K562 (cell line): ENCODE measurements around the gene ACLY. TPM values are rescaled to one million over a fixed set of nuclear protein-coding genes. Genes with fewer than 3 reads are reported as not detected.

Experiments used
- ADNP ChIP-seq: fragments of 200-800 bp; sonication (Bioruptor generic); IDR thresholded peaks from 2 replicates; pipeline ENCODE4 v1.6.1; 2016; ENCODE audit warnings: missing genetic modification characterization, missing compliant biosample characterization
- BHLHE40 ChIP-seq: IDR thresholded peaks from 2 replicates; pipeline ENCODE4 v1.6.1; 2011; ENCODE audit warnings: low read length, improper control_type of control experiment
- GABPA ChIP-seq: fragments of 200-800 bp; sonication (Bioruptor generic); conservative IDR thresholded peaks from 2 replicates; pipeline ENCODE4 v1.6.1; 2016; ENCODE audit warnings: low read depth, missing genetic modification characterization, missing compliant biosample characterization
- HES1 ChIP-seq: fragments of 450-650 bp; IDR thresholded peaks from 2 replicates; pipeline ENCODE4 v1.6.1; 2016; ENCODE audit warnings: low read depth, mild to moderate bottlenecking, moderate library complexity
- MEIS2 ChIP-seq: fragments of 450-650 bp; IDR thresholded peaks from 2 replicates; pipeline ENCODE4 v1.6.1; 2014; ENCODE audit warnings: mild to moderate bottlenecking; ENCODE audit not compliant: partially characterized antibody
- NELFE ChIP-seq: IDR thresholded peaks from 2 replicates; pipeline ENCODE4 v1.6.1; 2011; ENCODE audit warnings: mild to moderate bottlenecking; ENCODE audit not compliant: insufficient read depth, insufficient read length
- NRF1 ChIP-seq, 2 experiments: fragments of 450-650 bp; IDR thresholded peaks in 1 of 2; conservative IDR thresholded peaks in 1 of 2; 2 replicates each; pipeline ENCODE4 v1.6.1; 2014; ENCODE audit warnings: mild to moderate bottlenecking in 2 of 2
- PCBP2 ChIP-seq: fragments of 200-400 bp; formaldehyde crosslinking; IDR thresholded peaks from 2 replicates; pipeline ENCODE4 v1.6.1; 2018; ENCODE audit warnings: low read length, low read depth, mild to moderate bottlenecking, moderate library complexity; ENCODE audit not compliant: poor library complexity, severe bottlenecking
- PHB2 ChIP-seq: fragments of 450-650 bp; IDR thresholded peaks from 2 replicates; pipeline ENCODE4 v1.6.1; 2017; ENCODE audit warnings: low read depth
- POLR2AphosphoS2 ChIP-seq: IDR thresholded peaks from 2 replicates; pipeline ENCODE4 v1.6.1; 2012; ENCODE audit warnings: low read length, improper control_type of control experiment
- POLR2G ChIP-seq: fragments of 200-400 bp; formaldehyde crosslinking; IDR thresholded peaks from 2 replicates; pipeline ENCODE4 v1.6.1; 2017; ENCODE audit warnings: low read depth, mild to moderate bottlenecking, antibody characterized with exemption, low read length, moderate library complexity
- SMARCE1 ChIP-seq: fragments of 450-650 bp; IDR thresholded peaks from 2 replicates; pipeline ENCODE4 v1.7.1; 2016; ENCODE audit warnings: mild to moderate bottlenecking
- STAT5B ChIP-seq: fragments of 250-450 bp; sonication (Bioruptor Pico); IDR thresholded peaks from 2 replicates; pipeline ENCODE4 v1.8.0; 2021; ENCODE audit warnings: mild to moderate bottlenecking, inconsistent platforms
- VEZF1 ChIP-seq: fragments of 200-800 bp; sonication (Bioruptor generic); IDR thresholded peaks from 2 replicates; pipeline ENCODE4 v1.6.1; 2017; ENCODE audit warnings: missing genetic modification characterization, missing compliant biosample characterization
- XRCC5 ChIP-seq: fragments of 200-400 bp; formaldehyde crosslinking; IDR thresholded peaks from 2 replicates; pipeline ENCODE4 v1.6.1; 2017; ENCODE audit warnings: low read depth, mild to moderate bottlenecking, low read length
- polyA plus RNA-seq, 8 experiments: library from polyadenylated mRNA; depleted of rRNA in 4 of 8; stranded (reverse) in 5 of 8; unstranded in 3 of 8; fragments of >200 nt; fragmentation: Nextera tagmentation in 2 of 8; fragmentation: Illumina TruSeq in 1 of 8; extraction: Ambion mirVana in 2 of 8; extraction: Trizol in 1 of 8; gene quantifications; 2 replicates each; pipeline versions ENCODE4 v1.2.1 to v1.2.3, GENCODE V29; 2011 to 2014; ENCODE audit warnings: inconsistent platforms in 1 of 8, missing spikeins in 1 of 8
- total RNA-seq, 7 experiments: library from RNA; depleted of rRNA in 6 of 7; stranded (reverse); fragments of >200 nt in 6 of 7; fragmentation: Illumina TruSeq in 2 of 7; extraction: Trizol in 2 of 7; gene quantifications; 2 replicates each; pipeline versions ENCODE4 v1.2.1 to v1.2.3, GENCODE V29; 2011 to 2021; ENCODE audit warnings: low replicate concordance in 1 of 7
- TF ChIP-seq, protein P1 (sequence below): fragments of 250-450 bp; sonication (Bioruptor Pico); IDR thresholded peaks from 2 replicates; pipeline ENCODE4 v1.6.1; 2021; ENCODE audit warnings: mild to moderate bottlenecking
- TF ChIP-seq, protein P2 (sequence below): fragments of 450-650 bp; formaldehyde crosslinking; IDR thresholded peaks from 2 replicates; pipeline ENCODE4 v1.4.0; 2022; ENCODE audit warnings: missing genetic modification characterization
- TF ChIP-seq, protein P3 (sequence below): fragments of 200-400 bp; formaldehyde crosslinking; IDR thresholded peaks from 2 replicates; pipeline ENCODE4 v1.6.1; 2017; ENCODE audit warnings: mild to moderate bottlenecking, low read depth, low read length, moderate library complexity
- TF ChIP-seq, protein P4 (sequence below): fragments of 250-450 bp; sonication (Bioruptor Pico); IDR thresholded peaks from 2 replicates; pipeline ENCODE4 v1.5.0; 2021

ACLY gene
- total and polyA plus RNA-seq, 9 of the 15 experiments (the other 6 are each of a cell fraction or from before 2014, with no cell fraction given): 42.9 to 280 (median 125) TPM

DNA sequence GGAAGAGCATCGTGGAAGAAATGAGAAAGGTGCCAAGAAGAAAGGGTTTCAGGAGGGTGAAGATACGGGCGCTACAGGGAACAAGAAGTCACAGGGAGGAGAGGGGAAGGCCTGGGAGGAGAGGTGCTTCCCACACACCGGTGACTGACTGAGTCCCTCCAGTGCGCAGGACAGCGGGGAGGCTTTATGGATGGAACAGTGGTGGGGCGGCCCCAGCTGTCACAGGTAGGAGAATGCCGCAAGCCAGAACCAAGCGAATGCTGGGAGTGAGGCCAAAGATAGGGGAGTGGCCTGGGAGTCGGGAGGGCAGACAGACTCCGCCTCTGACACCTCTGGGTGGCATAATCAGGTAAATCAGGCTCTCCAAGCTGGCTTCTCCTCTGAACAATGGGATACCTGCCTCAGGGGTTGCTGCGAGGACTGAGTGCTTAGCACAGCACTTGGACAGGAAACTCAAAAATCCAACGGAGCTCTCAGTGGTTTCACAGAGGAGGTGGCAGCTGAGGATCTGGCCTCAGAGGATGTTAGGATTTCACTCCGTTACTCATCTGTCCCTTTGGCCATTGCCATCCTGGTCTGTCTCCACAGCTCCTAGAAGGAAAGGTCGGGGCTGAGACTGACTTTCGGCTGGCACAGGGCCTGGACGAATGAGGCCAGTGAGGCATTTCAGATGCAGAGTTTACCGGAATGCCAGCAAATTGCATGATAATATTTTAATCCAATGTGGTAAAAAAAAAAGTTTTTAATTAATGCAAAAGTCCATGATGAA lies 47.1 kb upstream of the ACLY start (continued):
- TF ChIP-seq GABPA (no peak), HES1 (no peak), POLR2AphosphoS2 (0 out of 2 replicates have a peak, but pooled peaks have one; percentile 11), XRCC5 (0 out of 2 replicates have a peak, but pooled peaks have one; percentile 21), ADNP (tag) (no peak), SMARCE1 (no peak), PHB2 (no peak), MEIS2 (peak; percentile 42), BHLHE40 (no peak), VEZF1 (CRISPR knock-in tag) (no peak), NELFE (no peak), PCBP2 (no peak), STAT5B (CRISPR knock-in tag) (no peak), POLR2G (no peak), NRF1 (conservative IDR thresholded peaks at IDR 0.05 in 1 of 2, IDR thresholded peaks at IDR 0.05 in 1 of 2) (peak; percentile 82 to 85)
- TF ChIP-seq, protein P1, sequence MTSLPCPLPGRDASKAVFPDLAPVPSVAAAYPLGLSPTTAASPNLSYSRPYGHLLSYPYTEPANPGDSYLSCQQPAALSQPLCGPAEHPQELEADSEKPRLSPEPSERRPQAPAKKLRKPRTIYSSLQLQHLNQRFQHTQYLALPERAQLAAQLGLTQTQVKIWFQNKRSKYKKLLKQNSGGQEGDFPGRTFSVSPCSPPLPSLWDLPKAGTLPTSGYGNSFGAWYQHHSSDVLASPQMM: no peak
- TF ChIP-seq, protein P2, sequence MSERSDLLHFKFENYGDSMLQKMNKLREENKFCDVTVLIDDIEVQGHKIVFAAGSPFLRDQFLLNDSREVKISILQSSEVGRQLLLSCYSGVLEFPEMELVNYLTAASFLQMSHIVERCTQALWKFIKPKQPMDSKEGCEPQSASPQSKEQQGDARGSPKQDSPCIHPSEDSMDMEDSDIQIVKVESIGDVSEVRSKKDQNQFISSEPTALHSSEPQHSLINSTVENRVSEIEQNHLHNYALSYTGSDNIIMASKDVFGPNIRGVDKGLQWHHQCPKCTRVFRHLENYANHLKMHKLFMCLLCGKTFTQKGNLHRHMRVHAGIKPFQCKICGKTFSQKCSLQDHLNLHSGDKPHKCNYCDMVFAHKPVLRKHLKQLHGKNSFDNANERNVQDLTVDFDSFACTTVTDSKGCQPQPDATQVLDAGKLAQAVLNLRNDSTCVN (CRISPR knock-in tag): no peak
- TF ChIP-seq, protein P3, sequence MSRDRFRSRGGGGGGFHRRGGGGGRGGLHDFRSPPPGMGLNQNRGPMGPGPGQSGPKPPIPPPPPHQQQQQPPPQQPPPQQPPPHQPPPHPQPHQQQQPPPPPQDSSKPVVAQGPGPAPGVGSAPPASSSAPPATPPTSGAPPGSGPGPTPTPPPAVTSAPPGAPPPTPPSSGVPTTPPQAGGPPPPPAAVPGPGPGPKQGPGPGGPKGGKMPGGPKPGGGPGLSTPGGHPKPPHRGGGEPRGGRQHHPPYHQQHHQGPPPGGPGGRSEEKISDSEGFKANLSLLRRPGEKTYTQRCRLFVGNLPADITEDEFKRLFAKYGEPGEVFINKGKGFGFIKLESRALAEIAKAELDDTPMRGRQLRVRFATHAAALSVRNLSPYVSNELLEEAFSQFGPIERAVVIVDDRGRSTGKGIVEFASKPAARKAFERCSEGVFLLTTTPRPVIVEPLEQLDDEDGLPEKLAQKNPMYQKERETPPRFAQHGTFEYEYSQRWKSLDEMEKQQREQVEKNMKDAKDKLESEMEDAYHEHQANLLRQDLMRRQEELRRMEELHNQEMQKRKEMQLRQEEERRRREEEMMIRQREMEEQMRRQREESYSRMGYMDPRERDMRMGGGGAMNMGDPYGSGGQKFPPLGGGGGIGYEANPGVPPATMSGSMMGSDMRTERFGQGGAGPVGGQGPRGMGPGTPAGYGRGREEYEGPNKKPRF: no peak
- TF ChIP-seq, protein P4, sequence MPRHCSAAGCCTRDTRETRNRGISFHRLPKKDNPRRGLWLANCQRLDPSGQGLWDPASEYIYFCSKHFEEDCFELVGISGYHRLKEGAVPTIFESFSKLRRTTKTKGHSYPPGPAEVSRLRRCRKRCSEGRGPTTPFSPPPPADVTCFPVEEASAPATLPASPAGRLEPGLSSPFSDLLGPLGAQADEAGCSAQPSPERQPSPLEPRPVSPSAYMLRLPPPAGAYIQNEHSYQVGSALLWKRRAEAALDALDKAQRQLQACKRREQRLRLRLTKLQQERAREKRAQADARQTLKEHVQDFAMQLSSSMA (CRISPR knock-in tag): no peak
